ENCODE measurements around the gene BMPR1B.

GRCh38 chr4:95108883-95109421, 351.2 kb downstream of the BMPR1B start:
- TF ChIP-seq CTCF (IDR thresholded peaks at IDR 0.05) (no peak), ZFX (IDR thresholded peaks at IDR 0.05; ENCODE audit: borderline replicate concordance) (no peak)
